GM12873 (cell line): ENCODE measurements around the gene ARMC6.
A peak's percentile ranks its signal among the peaks of the same experiment; 100 is the strongest.

Experiments used
- CTCF ChIP-seq: IDR thresholded peaks from 2 replicates; pipeline ENCODE4 v1.5.1; 2012; ENCODE audit warnings: low read depth, mild to moderate bottlenecking, moderate library complexity, low read length, control low read depth; ENCODE audit not compliant: insufficient read depth; ENCODE audit errors: missing control alignments

ARMC6 gene

GRCh38 chr19:19061506-19061905 is 28.1 kb downstream of the ARMC6 start:
- TF ChIP-seq CTCF, result no peak

GRCh38 chr19:19062454-19063182 is 29.2 kb downstream of the ARMC6 start:
- TF ChIP-seq CTCF, result no peak

DNA sequence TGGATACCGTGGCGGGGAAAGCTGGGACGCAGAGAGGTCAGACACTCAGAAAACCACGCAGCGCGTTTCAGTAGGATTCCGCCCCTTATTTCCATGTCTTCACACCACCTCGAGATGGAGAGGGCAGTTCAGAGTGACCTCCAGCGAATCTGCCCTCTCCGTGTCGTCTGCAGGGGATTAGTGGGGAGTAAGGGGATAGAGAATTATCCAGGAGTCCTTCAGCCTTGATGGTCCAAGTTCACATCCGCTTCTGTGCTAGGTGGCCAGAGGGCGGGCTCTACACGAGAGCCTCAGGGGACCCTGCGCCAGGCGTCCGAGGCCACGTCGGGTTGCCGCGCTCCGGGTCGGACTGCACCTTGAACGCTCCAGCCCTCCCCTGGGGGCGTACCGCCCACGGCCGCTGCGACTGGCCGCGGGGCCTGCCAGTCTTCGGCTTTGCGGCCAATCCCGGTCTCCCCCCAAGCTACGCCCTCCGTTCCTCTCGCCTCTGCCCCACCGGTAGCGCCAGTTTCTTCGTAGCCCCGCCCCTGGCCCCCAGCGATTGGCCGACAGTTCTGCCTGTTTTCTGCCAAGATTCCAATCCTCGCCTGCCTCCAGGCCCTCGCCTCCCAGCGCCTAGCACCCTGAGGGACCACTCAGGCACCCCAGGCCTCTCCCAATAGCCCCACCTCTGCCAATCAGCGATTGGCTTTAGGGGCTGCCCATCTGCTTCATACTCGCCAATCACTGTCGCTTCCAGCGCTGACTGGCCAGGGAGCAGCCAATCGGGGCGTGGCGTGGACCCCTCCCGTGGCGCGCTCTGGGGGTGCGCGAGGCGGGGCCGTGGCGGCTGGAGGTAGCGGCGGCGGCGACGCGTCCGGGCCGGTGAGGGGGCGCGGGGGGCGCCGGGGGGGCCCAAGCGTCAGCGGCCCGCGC is 30.0 kb downstream of the ARMC6 start, which contains the start of gene SLC25A42:
SLC25A42 (plus strand) TSS at position 812 of the 915 bp plus-strand sequence. CDS start 32,131 bp downstream, outside the sequence.
- TF ChIP-seq CTCF, result no peak

- peak; percentile 58 for TF ChIP-seq CTCF
Observed at GRCh38 chr19:19064098-19064722, 30.8 kb downstream of the ARMC6 start.

- TF ChIP-seq CTCF, result no peak
Observed at GRCh38 chr19:19064811-19065745, 31.7 kb downstream of the ARMC6 start.

DNA sequence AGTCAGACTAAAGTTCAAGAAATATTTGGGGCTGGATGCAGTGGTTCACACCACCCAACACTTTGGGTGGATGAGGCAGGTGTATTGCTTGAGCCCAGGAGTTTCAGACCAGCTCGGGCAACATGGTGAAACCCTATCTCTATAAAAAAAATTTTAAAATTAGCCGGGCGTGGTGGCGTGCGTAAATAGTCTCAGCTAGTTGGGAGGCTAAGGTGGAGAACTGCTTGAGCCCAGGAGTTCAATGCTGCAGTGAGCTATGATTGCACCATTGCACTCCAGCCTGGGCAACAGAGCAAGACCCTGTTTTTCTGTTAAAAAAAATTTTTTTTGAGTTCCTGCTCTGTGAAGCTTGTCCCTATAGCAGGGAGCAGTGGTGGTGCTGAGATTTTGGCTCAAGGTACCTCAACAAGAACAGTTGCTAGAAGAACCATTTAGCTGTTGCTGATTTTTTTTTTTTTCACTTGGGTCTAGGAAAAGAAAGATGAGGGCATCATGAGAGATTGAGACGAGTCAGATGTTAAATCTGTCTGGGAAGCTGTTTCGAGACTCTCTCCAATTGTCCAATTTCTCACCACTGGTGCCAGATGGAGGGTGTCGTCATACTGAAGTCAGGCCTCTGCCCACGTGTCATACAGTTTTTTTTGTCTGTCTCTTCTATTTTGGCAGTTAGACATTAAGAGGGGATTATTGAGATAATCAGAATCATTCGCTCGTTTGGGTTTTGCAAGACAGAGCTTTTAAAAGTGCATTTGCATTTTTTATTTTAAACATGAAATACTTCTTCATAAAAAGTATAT is 34.1 kb downstream of the ARMC6 start:
- TF ChIP-seq CTCF, result no peak
